HUES48 (cell line): ENCODE results near the gene DEFB119.
"Not testable (repeated sequence)": the region's sequence is repeated elsewhere in the genome, so short reads cannot be mapped to it uniquely, and the experiment has no call there.

ENCODE experiments used
- H3K27ac ChIP-seq: one replicate; pipeline ENCODE4 v1.7.0; 2013; ENCODE audit warnings: low read depth, low read length, inconsistent platforms
- H3K27me3 ChIP-seq: 2 replicates; pipeline ENCODE4 v1.6.1; 2013; ENCODE audit warnings: mild to moderate bottlenecking, low read length; ENCODE audit not compliant: control insufficient read depth, insufficient read depth
- H3K36me3 ChIP-seq: 2 replicates; pipeline ENCODE4 v1.6.1; 2013; ENCODE audit warnings: low read length; ENCODE audit not compliant: control insufficient read depth, insufficient read depth
- H3K4me1 ChIP-seq: 2 replicates; pipeline ENCODE4 v1.6.1; 2013; ENCODE audit warnings: mild to moderate bottlenecking, low read length; ENCODE audit not compliant: control insufficient read depth, insufficient read depth
- H3K4me3 ChIP-seq: 2 replicates; pipeline ENCODE4 v1.5.1; 2013; ENCODE audit warnings: mild to moderate bottlenecking, low read depth, low read length
- H3K9ac ChIP-seq: 2 replicates; pipeline ENCODE4 v1.6.1; 2013; ENCODE audit warnings: mild to moderate bottlenecking, low read depth, low read length, moderate library complexity
- H3K9me3 ChIP-seq: 2 replicates; pipeline ENCODE4 v1.6.1; 2013; ENCODE audit warnings: low read length; ENCODE audit not compliant: control insufficient read depth, insufficient read depth

DEFB119 gene

DNA sequence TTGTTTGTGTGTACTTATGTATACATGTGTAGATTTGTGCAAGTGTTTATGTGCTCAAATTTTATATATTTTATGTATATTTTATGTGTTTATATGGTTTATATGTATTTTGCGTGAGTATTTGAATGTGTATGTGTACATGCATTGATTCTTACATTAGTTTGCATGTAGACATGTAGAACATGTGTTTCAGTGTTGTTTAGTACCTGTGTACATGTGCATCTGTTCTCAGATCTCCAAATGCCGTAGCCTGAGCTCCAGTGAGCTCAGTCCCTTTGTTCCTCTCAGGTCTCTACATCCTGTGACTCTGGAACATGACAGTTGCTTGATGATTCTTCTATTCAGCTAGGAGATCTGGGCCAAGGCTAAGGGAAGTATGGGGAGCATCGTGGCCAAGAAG, 4.5 kb upstream of the DEFB119 start:
- Histone ChIP-seq H3K27ac (no peak overlapping the region), H3K4me1 (no peaks in the 10 kb centered on the region), H3K27me3 (no peaks in the 10 kb centered on the region), H3K9ac (no peak overlapping the region), H3K4me3 (no peak overlapping the region), H3K36me3 (no peaks in the 10 kb centered on the region), H3K9me3 (peaks cover 86% of the 10 kb centered on the region)

DNA sequence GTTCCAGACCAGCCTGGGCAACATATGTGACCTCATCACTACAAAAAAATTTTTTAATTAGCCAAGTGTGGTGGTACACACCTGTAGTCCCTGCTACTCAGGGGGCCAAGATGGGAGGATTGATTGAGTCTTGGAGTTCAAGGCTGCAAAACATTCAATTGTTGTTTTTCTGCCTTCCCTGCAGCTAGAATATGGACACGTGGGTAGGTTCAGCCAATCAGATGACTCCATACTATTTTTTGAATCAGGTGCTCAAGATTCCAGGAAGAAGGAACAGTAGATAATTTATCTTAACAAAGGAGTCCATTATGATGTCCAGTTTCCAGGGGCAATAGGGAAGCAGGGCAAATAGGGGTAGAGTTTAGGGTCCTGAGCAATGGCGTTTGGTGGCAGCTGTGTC, 2.4 kb upstream of the DEFB119 start:
- Histone ChIP-seq H3K9ac (no peak overlapping the region), H3K4me3 (no peak overlapping the region), H3K27me3 (no peaks in the 10 kb centered on the region), H3K36me3 (no peaks in the 10 kb centered on the region), H3K27ac (no peak overlapping the region), H3K9me3 (peaks cover 89% of the 10 kb centered on the region), H3K4me1 (no peaks in the 10 kb centered on the region)

GRCh38 chr20:31374346-31374745, 16.0 kb downstream of the DEFB119 start:
- Histone ChIP-seq H3K4me3 (no peak overlapping the region; the same call in 1 of the 2 replicates), H3K27me3 (no peaks in the 10 kb centered on the region), H3K27ac (no peak overlapping the region), H3K4me1 (no peaks in the 10 kb centered on the region), H3K9me3 (peaks cover 87% of the 10 kb centered on the region), H3K36me3 (no peaks in the 10 kb centered on the region), H3K9ac (no peak overlapping the region)

DNA sequence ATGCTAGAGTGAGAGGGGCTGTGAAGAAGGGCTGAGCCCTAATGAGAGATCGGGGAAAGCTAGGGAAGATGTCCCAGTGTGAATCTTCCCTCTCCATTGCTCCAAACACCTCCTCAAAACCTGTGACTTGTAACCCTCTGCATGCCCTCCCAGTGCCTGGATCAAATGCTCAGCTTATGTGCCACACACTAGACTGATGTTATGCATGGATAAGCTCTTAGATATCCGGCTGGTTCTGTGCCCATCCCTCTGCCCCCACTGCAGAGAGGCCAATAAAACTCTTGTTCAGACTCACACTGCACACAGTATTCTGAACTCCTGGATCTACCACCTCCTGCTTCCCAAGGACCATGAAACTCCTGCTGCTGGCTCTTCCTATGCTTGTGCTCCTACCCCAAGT, 22.1 kb downstream of the DEFB119 start, which contains the start of gene DEFB118:
DEFB118 (plus strand) TSS at position 301 of the 400 bp plus-strand sequence; CDS start at position 351, 50 bp downstream.
- Histone ChIP-seq H3K9me3 (peaks cover 88% of the 10 kb centered on the region), H3K4me1 (no peaks in the 10 kb centered on the region), H3K36me3 (no peaks in the 10 kb centered on the region), H3K4me3 (no peak within 1 kb of the TSS), H3K27me3 (no peaks in the 10 kb centered on the region), H3K27ac (no peak within 1 kb of the TSS), H3K9ac (no peak within 1 kb of the TSS)

GRCh38 chr20:31364272-31364671, 26.1 kb downstream of the DEFB119 start:
- peaks cover 88% of the 10 kb centered on the region for H3K9me3 ChIP-seq
- H3K27me3 ChIP-seq, H3K4me1 ChIP-seq, H3K27ac ChIP-seq, H3K9ac ChIP-seq, H3K36me3 ChIP-seq, H3K4me3 ChIP-seq: not testable (repeated sequence)

- Histone ChIP-seq H3K9me3 (peaks cover 89% of the 10 kb centered on the region), H3K9ac (no peak overlapping the region)
These were observed 27.1 kb downstream of the DEFB119 start for GRCh38 chr20:31363295-31363694.

GRCh38 chr20:31355981-31356380, 34.4 kb downstream of the DEFB119 start:
- Histone ChIP-seq H3K9ac (no peak overlapping the region), H3K4me1 (no peaks in the 10 kb centered on the region), H3K36me3 (no peaks in the 10 kb centered on the region), H3K9me3 (peaks cover 84% of the 10 kb centered on the region), H3K27me3 (no peaks in the 10 kb centered on the region), H3K4me3 (no peak overlapping the region), H3K27ac (no peak overlapping the region)

More at GRCh38 chr20:31363295-31363694, 27.1 kb downstream of the DEFB119 start:
- Histone ChIP-seq H3K27ac (no peak overlapping the region), H3K27me3 (no peaks in the 10 kb centered on the region), H3K4me1 (no peaks in the 10 kb centered on the region), H3K4me3 (no peak overlapping the region), H3K36me3 (no peaks in the 10 kb centered on the region)

- H3K27ac ChIP-seq = no peak overlapping the region
- peaks cover 66% of the 10 kb centered on the region for H3K9me3 ChIP-seq
These were observed 48.9 kb downstream of the DEFB119 start for GRCh38 chr20:31341470-31341869.

DNA sequence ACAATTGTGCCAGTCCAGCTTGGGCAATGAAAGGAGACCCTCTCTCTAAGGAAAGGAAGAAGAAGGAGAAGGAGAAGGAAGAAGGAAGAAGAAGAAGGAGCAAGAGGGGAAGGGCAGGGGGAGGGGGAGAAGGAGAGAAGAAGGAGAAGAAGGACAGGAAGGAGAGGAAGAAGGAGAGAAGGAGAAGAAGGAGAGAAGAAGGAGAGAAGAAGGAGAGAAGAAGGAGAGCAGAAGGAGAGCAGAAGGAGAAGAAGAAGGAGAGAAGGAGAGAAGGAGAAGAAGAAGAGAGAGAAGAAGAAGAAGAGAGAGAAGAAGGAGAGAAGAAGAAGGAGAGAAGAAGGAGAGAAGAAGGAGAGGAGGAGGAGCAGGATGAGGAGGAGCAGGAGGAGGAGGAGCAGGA, 59.5 kb downstream of the DEFB119 start:
- no peak overlapping the region for H3K4me3 ChIP-seq
- no peaks in the 10 kb centered on the region for H3K36me3 ChIP-seq
- no peak overlapping the region for H3K27ac ChIP-seq
- no peaks in the 10 kb centered on the region for H3K4me1 ChIP-seq
- H3K27me3 ChIP-seq = no peaks in the 10 kb centered on the region
- H3K9me3 ChIP-seq = peaks cover 64% of the 10 kb centered on the region
- no peak overlapping the region for H3K9ac ChIP-seq

More at GRCh38 chr20:31341470-31341869, 48.9 kb downstream of the DEFB119 start:
- Histone ChIP-seq H3K27me3 (no peaks in the 10 kb centered on the region), H3K4me3 (no peak overlapping the region), H3K4me1 (no peaks in the 10 kb centered on the region), H3K36me3 (no peaks in the 10 kb centered on the region), H3K9ac (no peak overlapping the region)
